ENCODE data around the gene E2F6.

Gene E2F6

DNA sequence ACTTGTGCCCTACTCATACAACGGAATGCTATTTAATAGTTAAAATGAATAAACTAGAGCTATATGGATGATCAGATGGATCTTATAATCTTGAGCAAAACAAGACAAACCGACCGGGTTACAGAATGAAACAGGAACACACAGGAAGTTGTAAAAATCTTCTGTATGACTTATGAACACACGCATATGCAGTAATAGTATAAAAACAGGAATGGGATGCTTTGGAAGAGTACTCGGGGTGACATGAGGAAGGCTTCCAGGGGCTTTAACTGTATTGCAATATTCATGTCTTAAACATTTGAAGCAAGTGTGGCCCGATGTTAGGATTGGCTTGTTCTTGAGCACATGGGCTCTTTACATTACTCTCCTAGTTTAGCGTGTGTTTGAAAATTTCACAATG is 14.9 kb upstream of the E2F6 start:
- TF ChIP-seq TAF1 (IDR thresholded peaks at IDR 0.05; ENCODE audit: borderline replicate concordance, insufficient read depth, low read length): no peak
- TF ChIP-seq SIN3A (IDR thresholded peaks at IDR 0.05; ENCODE audit: borderline replicate concordance, insufficient read depth, low read length): no peak
- TF ChIP-seq POLR2AphosphoS5 (IDR thresholded peaks at IDR 0.05; ENCODE audit: low read depth, low read length): no peak
- no peak for TF ChIP-seq REST (IDR thresholded peaks at IDR 0.05; ENCODE audit: insufficient read depth in 1 of 2, low read depth in 2 of 2, low read length in 2 of 2)
- no peak for TF ChIP-seq FOXP2 (optimal IDR thresholded peaks at IDR 0.05; ENCODE audit: borderline replicate concordance, extremely low read depth, extremely low read length, insufficient read depth)

DNA sequence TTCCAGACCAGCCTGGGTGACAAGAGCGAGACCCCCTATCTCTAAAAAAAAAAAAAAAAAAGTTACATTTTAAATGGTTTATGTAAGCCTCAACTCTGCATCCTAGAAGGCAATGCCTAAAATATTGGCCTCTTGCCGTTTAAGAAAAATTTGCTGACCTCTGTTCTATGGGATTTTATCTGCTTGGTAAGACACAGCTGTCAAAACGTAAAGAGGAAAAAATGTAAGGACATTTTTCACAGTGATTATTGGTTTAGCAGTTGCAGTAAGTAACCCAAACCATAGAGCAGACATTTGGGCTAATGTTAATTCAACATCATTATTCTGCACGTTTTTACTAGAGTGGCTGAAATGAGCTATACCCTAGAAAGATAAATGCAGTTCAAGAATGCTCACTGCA is 14.4 kb upstream of the E2F6 start:
- no peak for TF ChIP-seq POLR2AphosphoS5 (IDR thresholded peaks at IDR 0.05; ENCODE audit: low read depth, low read length)
- TF ChIP-seq FOXP2 (optimal IDR thresholded peaks at IDR 0.05; ENCODE audit: borderline replicate concordance, extremely low read depth, extremely low read length, insufficient read depth): no peak
- TF ChIP-seq REST (IDR thresholded peaks at IDR 0.05; ENCODE audit: insufficient read depth in 1 of 2, low read depth in 2 of 2, low read length in 2 of 2): no peak
- TF ChIP-seq SIN3A (IDR thresholded peaks at IDR 0.05; ENCODE audit: borderline replicate concordance, insufficient read depth, low read length): no peak
- no peak for TF ChIP-seq TAF1 (IDR thresholded peaks at IDR 0.05; ENCODE audit: borderline replicate concordance, insufficient read depth, low read length)

- TF ChIP-seq FOXP2 (optimal IDR thresholded peaks at IDR 0.05; ENCODE audit: borderline replicate concordance, extremely low read depth, extremely low read length, insufficient read depth) (no peak), TAF1 (IDR thresholded peaks at IDR 0.05; ENCODE audit: borderline replicate concordance, insufficient read depth, low read length) (no peak), SIN3A (IDR thresholded peaks at IDR 0.05; ENCODE audit: borderline replicate concordance, insufficient read depth, low read length) (no peak), POLR2AphosphoS5 (IDR thresholded peaks at IDR 0.05; ENCODE audit: low read depth, low read length) (no peak), REST (IDR thresholded peaks at IDR 0.05; ENCODE audit: insufficient read depth in 1 of 2, low read depth in 2 of 2, low read length in 2 of 2) (no peak)
Observed at GRCh38 chr2:11478899-11479605, 13.1 kb upstream of the E2F6 start.

DNA sequence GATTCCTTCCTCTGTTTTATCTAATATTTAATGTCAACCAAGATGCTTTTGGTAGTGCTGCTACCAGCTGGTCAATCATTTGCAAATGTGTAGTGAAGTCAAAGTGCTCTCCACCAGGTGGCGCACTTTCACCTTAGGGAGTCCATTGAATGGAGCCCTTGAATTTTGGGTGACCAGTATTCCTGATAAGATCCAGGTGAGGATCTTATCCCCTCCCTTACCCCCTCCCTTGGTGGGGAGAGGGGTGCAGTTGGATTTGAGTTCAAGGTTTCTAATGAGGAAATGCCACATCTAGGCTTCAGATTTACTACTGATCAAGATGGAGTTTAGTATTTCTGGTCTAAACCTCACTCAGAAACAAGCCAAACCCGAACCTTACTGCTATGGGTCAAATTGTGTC is 12.0 kb upstream of the E2F6 start:
- TF ChIP-seq REST (IDR thresholded peaks at IDR 0.05; ENCODE audit: insufficient read depth in 1 of 2, low read depth in 2 of 2, low read length in 2 of 2): no peak
- no peak for TF ChIP-seq TAF1 (IDR thresholded peaks at IDR 0.05; ENCODE audit: borderline replicate concordance, insufficient read depth, low read length)
- no peak for TF ChIP-seq POLR2AphosphoS5 (IDR thresholded peaks at IDR 0.05; ENCODE audit: low read depth, low read length)
- TF ChIP-seq FOXP2 (optimal IDR thresholded peaks at IDR 0.05; ENCODE audit: borderline replicate concordance, extremely low read depth, extremely low read length, insufficient read depth): no peak
- no peak for TF ChIP-seq SIN3A (IDR thresholded peaks at IDR 0.05; ENCODE audit: borderline replicate concordance, insufficient read depth, low read length)

All from PFSK-1 (cell line).